H9 (cell line): ENCODE data around the gene CSMD2. TPM values are rescaled to one million over a fixed set of nuclear protein-coding genes. Genes with fewer than 3 reads are reported as not detected.

ENCODE experiments used
- DNase-seq: peaks from one replicate; pipeline ENCODE4 v3.0.0-alpha.2; 2017
- H2AFZ ChIP-seq: one replicate; pipeline ENCODE4 v1.6.1; 2013; ENCODE audit warnings: mild to moderate bottlenecking, low read length, control low read depth, moderate library complexity
- H2AK5ac ChIP-seq: 2 replicates; pipeline ENCODE4 v1.6.1; 2013; ENCODE audit warnings: low read length, control low read depth, mixed read lengths; ENCODE audit not compliant: insufficient read length
- H2BK120ac ChIP-seq: one replicate; pipeline ENCODE4 v1.6.1; 2013; ENCODE audit warnings: low read depth, mild to moderate bottlenecking, low read length, control low read depth, inconsistent platforms; ENCODE audit not compliant: poor library complexity, severe bottlenecking
- H2BK12ac ChIP-seq: 2 replicates; pipeline ENCODE4 v1.6.1; 2013; ENCODE audit warnings: low read length, control low read depth, mixed read lengths, low read depth; ENCODE audit not compliant: insufficient read length
- H2BK15ac ChIP-seq: 2 replicates; pipeline ENCODE4 v1.6.1; 2013; ENCODE audit warnings: low read depth, low read length, control low read depth
- H2BK20ac ChIP-seq: one replicate; pipeline ENCODE4 v1.6.1; 2013; ENCODE audit warnings: low read depth, mild to moderate bottlenecking, low read length, control low read depth, inconsistent platforms; ENCODE audit not compliant: poor library complexity, severe bottlenecking
- H2BK5ac ChIP-seq: 2 replicates; pipeline ENCODE4 v1.6.1; 2013; ENCODE audit warnings: low read length, control low read depth, mixed read lengths; ENCODE audit not compliant: insufficient read length
- H3K14ac ChIP-seq: 2 replicates; pipeline ENCODE4 v1.6.1; 2013; ENCODE audit warnings: low read length, control low read depth; ENCODE audit not compliant: insufficient read depth
- H3K18ac ChIP-seq: 2 replicates; pipeline ENCODE4 v1.6.1; 2013; ENCODE audit warnings: low read depth, mild to moderate bottlenecking, mixed read lengths, low read length, control low read depth; ENCODE audit not compliant: insufficient read length
- H3K23ac ChIP-seq: 2 replicates; pipeline ENCODE4 v1.6.1; 2013; ENCODE audit warnings: low read length, control low read depth, mixed read lengths, low read depth; ENCODE audit not compliant: insufficient read length
- H3K23me2 ChIP-seq: 2 replicates; pipeline ENCODE4 v1.6.1; 2013; ENCODE audit warnings: low read depth, mild to moderate bottlenecking, mixed read lengths, low read length, control low read depth; ENCODE audit not compliant: insufficient read length, poor library complexity, severe bottlenecking
- H3K27ac ChIP-seq: 2 replicates; pipeline ENCODE4 v1.5.1; 2013; ENCODE audit warnings: low read length, control low read depth, mixed read lengths, low read depth; ENCODE audit not compliant: insufficient read length
- H3K27me3 ChIP-seq: 2 replicates; pipeline ENCODE4 v1.6.1; 2013; ENCODE audit warnings: low read length, control low read depth, inconsistent platforms; ENCODE audit not compliant: insufficient read depth
- H3K4ac ChIP-seq: 2 replicates; pipeline ENCODE4 v1.6.1; 2013; ENCODE audit warnings: low read depth, mild to moderate bottlenecking, control low read depth, inconsistent platforms, low read length, moderate library complexity
- H3K4me1 ChIP-seq: 2 replicates; pipeline ENCODE4 v1.6.1; 2013; ENCODE audit warnings: low read length, control low read depth, inconsistent platforms; ENCODE audit not compliant: insufficient read depth
- H3K4me2 ChIP-seq: 2 replicates; pipeline ENCODE4 v1.6.1; 2013; ENCODE audit warnings: low read length, control low read depth, mixed read lengths; ENCODE audit not compliant: insufficient read length, insufficient read depth
- H3K56ac ChIP-seq: 2 replicates; pipeline ENCODE4 v1.6.1; 2013; ENCODE audit warnings: low read depth, mild to moderate bottlenecking, mixed read lengths, low read length, control low read depth; ENCODE audit not compliant: insufficient read length
- H3K79me1 ChIP-seq: 2 replicates; pipeline ENCODE4 v1.6.1; 2013; ENCODE audit warnings: low read depth, mild to moderate bottlenecking, moderate library complexity, low read length, control low read depth, inconsistent platforms; ENCODE audit not compliant: insufficient read depth, poor library complexity, severe bottlenecking
- H3K79me2 ChIP-seq: 2 replicates; pipeline ENCODE4 v1.6.1; 2013; ENCODE audit warnings: low read length, control low read depth, inconsistent platforms; ENCODE audit not compliant: insufficient read depth
- H3K9ac ChIP-seq: 2 replicates; pipeline ENCODE4 v1.6.1; 2013; ENCODE audit warnings: low read length, control low read depth, mixed read lengths; ENCODE audit not compliant: insufficient read length; ENCODE audit errors: extremely low read depth
- H3K9me3 ChIP-seq: one replicate; pipeline ENCODE4 v1.6.1; 2013; ENCODE audit warnings: low read depth, low read length, inconsistent platforms; ENCODE audit not compliant: control insufficient read depth
- H3T11ph ChIP-seq: one replicate; pipeline ENCODE4 v1.6.1; 2013; ENCODE audit warnings: mild to moderate bottlenecking, low read length, control low read depth, inconsistent platforms
- H4K20me1 ChIP-seq: one replicate; pipeline ENCODE4 v1.6.1; 2013; ENCODE audit not compliant: control insufficient read depth, insufficient read length, insufficient read depth
- H4K5ac ChIP-seq: 2 replicates; pipeline ENCODE4 v1.6.1; 2013; ENCODE audit warnings: low read depth, mild to moderate bottlenecking, mixed read lengths, low read length, control low read depth; ENCODE audit not compliant: insufficient read length
- H4K8ac ChIP-seq: replicated peaks from 2 replicates; pipeline ENCODE4 v1.6.1; 2013; ENCODE audit warnings: low read length, control low read depth, mixed read lengths, low read depth; ENCODE audit not compliant: insufficient read length
- H4K91ac ChIP-seq: 2 replicates; pipeline ENCODE4 v1.6.1; 2013; ENCODE audit warnings: low read depth, mild to moderate bottlenecking, moderate library complexity, mixed read lengths, low read length, control low read depth; ENCODE audit not compliant: insufficient read length
- H3K27ac Mint-ChIP-seq, 3 experiments: 2 replicates in 2 of 3; 3 replicates in 1 of 3; pipeline ENCODE4 v1.8.0; 2020 to 2021; ENCODE audit warnings: mixed read lengths in 3 of 3, mild to moderate bottlenecking in 1 of 3, moderate library complexity in 1 of 3
- H3K27me3 Mint-ChIP-seq: 2 replicates; pipeline ENCODE4 v1.8.0; 2021; ENCODE audit warnings: low read depth, mild to moderate bottlenecking, moderate library complexity, mixed read lengths
- H3K36me3 Mint-ChIP-seq, 3 experiments: 2 replicates in 2 of 3; 3 replicates in 1 of 3; pipeline ENCODE4 v1.8.0; 2020 to 2021; ENCODE audit warnings: low read depth in 3 of 3, mixed read lengths in 3 of 3; ENCODE audit not compliant: insufficient read depth in 1 of 3
- H3K4me1 Mint-ChIP-seq, 2 experiments: 2 replicates each; pipeline ENCODE4 v1.8.0; 2020; ENCODE audit warnings: mixed read lengths in 2 of 2
- H3K4me3 Mint-ChIP-seq, 2 experiments: 2 replicates in 1 of 2; 3 replicates in 1 of 2; pipeline ENCODE4 v1.8.0; 2020 to 2021; ENCODE audit warnings: mild to moderate bottlenecking in 2 of 2, mixed read lengths in 2 of 2, moderate library complexity in 1 of 2
- H3K9me3 Mint-ChIP-seq, 2 experiments: 2 replicates in 1 of 2; 3 replicates in 1 of 2; pipeline ENCODE4 v1.8.0; 2020; ENCODE audit warnings: mild to moderate bottlenecking in 2 of 2, mixed read lengths in 2 of 2, moderate library complexity in 1 of 2
- WGBS: extraction: QIAGEN DNeasy Blood & Tissue Kit; methylation state at CpG from one replicate; pipeline ENCODE4 v1.1.7; 2013; ENCODE audit warnings: missing lambda C conversion rate, low lambda C conversion rate, mixed read lengths; ENCODE audit not compliant: insufficient read length; ENCODE audit errors: extremely low coverage; 5-methylcytosine and 5-hydroxymethylcytosine counted together
- total RNA-seq: library from RNA; stranded (reverse); gene quantifications from 2 replicates; pipeline ENCODE4 v1.2.1, GENCODE V29; 2021
- TF ChIP-seq, protein P1 (sequence below): fragments of 200-600 bp; sonication (generic); conservative IDR thresholded peaks from 3 replicates; pipeline ENCODE4 v1.8.0; 2021; ENCODE audit warnings: antibody characterized with exemption, mild to moderate bottlenecking

Gene CSMD2
- total RNA-seq, 1 experiment from 2014 or later = 6.4 TPM

DNA sequence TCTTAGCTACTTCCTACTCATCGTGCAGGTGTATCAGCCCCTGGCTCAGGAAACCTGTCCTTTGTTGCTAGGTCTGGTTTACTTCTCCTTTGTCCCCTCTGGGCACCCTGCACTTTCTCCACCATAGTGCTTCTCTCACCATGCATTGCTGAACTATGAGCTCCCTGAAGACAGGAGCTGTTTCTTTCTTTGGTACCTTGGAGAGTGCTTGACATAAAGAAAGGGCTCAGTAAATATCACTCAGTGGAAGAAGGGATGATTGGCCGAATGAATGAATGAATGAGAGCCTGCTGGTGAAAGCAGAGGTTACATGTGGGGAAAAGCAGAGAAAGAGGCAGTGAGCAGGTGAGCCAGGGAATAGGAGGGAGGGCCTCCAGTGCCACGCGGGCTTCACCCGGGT lies 310.9 kb downstream of the CSMD2 start:
- no peak overlapping the region for H2BK20ac ChIP-seq
- H3K23me2 ChIP-seq = no peaks in the 10 kb centered on the region
- DNase-seq = no peak
- H3K4me2 ChIP-seq = no peak overlapping the region
- H4K20me1 ChIP-seq = no peaks in the 10 kb centered on the region
- no peak overlapping the region for H3K23ac ChIP-seq
- H3K4me1 ChIP-seq = peaks cover under 1% of the 10 kb centered on the region; the same call in 1 of the 2 replicates
- no peak overlapping the region for H2BK15ac ChIP-seq
- H3K79me1 ChIP-seq = no peaks in the 10 kb centered on the region
- no peak overlapping the region for H2BK5ac ChIP-seq
- H2AFZ ChIP-seq = no peak overlapping the region
- no peak overlapping the region for H4K5ac ChIP-seq
- H3K4me3 Mint-ChIP-seq = no peak overlapping the region
- no peak overlapping the region for H4K91ac ChIP-seq
- H3K27me3 ChIP-seq = no peaks in the 10 kb centered on the region
- TF ChIP-seq, protein P1, sequence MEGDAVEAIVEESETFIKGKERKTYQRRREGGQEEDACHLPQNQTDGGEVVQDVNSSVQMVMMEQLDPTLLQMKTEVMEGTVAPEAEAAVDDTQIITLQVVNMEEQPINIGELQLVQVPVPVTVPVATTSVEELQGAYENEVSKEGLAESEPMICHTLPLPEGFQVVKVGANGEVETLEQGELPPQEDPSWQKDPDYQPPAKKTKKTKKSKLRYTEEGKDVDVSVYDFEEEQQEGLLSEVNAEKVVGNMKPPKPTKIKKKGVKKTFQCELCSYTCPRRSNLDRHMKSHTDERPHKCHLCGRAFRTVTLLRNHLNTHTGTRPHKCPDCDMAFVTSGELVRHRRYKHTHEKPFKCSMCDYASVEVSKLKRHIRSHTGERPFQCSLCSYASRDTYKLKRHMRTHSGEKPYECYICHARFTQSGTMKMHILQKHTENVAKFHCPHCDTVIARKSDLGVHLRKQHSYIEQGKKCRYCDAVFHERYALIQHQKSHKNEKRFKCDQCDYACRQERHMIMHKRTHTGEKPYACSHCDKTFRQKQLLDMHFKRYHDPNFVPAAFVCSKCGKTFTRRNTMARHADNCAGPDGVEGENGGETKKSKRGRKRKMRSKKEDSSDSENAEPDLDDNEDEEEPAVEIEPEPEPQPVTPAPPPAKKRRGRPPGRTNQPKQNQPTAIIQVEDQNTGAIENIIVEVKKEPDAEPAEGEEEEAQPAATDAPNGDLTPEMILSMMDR = no peak
- no peak overlapping the region for H3K4ac ChIP-seq
- H3K9me3 Mint-ChIP-seq = no peaks in the 10 kb centered on the region
- peaks cover 15 to 20% of the 10 kb centered on the region in 2 experiments for H3K4me1 Mint-ChIP-seq
- no peaks in the 10 kb centered on the region; a peak in 1 of 7 replicates for H3K36me3 Mint-ChIP-seq
- no peak overlapping the region for H2BK12ac ChIP-seq
- H3K9ac ChIP-seq = no peak overlapping the region
- H3K27me3 Mint-ChIP-seq = no peaks in the 10 kb centered on the region; the same call in 1 of the 2 replicates
- no peak overlapping the region for H3K14ac ChIP-seq
- WGBS = no CpG with 5 or more reads among the region's 5 CpGs
- no peak overlapping the region for H2BK120ac ChIP-seq
- H3K56ac ChIP-seq = no peak overlapping the region
- H3K79me2 ChIP-seq = no peaks in the 10 kb centered on the region
- no peak overlapping the region for H2AK5ac ChIP-seq
- H3K27ac Mint-ChIP-seq = no peak overlapping the region
- H4K8ac ChIP-seq = no peak overlapping the region
- H3K9me3 ChIP-seq = no peaks in the 10 kb centered on the region
- H3T11ph ChIP-seq = no peak overlapping the region
- no peak overlapping the region for H3K27ac ChIP-seq
- H3K18ac ChIP-seq = no peak overlapping the region
